ENCODE data around the gene AP3M1.

AP3M1 gene

DNA sequence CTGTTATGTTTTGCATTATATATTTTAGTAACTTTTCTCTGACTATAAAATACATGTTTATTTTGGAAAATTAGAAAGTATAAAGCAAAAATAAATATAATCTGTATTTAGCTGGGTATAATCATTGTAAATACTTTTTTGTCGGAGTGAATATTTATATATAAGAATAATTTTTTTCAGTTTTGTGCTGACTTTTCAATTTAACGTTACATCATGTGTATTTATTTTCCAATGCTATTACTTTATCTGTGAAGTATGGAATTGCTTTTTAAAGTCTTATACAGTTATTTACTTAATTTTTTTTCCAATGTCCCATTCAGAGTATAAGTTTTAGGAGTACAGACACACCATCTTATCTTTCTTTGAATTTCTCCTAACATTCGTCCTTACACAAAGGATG lies 15.2 kb downstream of the AP3M1 start:
- Histone ChIP-seq H3K36me3 (ENCODE audit: control insufficient read depth in 1 of 2, insufficient read depth in 2 of 2, low read depth in 1 of 2, low read length in 2 of 2) (peaks cover 24 to 72% of the 10 kb centered on the region in 2 experiments), H3K4me1 (ENCODE audit: control insufficient read depth, insufficient read depth, low read depth, low read length) (no peaks in the 10 kb centered on the region)

DNA sequence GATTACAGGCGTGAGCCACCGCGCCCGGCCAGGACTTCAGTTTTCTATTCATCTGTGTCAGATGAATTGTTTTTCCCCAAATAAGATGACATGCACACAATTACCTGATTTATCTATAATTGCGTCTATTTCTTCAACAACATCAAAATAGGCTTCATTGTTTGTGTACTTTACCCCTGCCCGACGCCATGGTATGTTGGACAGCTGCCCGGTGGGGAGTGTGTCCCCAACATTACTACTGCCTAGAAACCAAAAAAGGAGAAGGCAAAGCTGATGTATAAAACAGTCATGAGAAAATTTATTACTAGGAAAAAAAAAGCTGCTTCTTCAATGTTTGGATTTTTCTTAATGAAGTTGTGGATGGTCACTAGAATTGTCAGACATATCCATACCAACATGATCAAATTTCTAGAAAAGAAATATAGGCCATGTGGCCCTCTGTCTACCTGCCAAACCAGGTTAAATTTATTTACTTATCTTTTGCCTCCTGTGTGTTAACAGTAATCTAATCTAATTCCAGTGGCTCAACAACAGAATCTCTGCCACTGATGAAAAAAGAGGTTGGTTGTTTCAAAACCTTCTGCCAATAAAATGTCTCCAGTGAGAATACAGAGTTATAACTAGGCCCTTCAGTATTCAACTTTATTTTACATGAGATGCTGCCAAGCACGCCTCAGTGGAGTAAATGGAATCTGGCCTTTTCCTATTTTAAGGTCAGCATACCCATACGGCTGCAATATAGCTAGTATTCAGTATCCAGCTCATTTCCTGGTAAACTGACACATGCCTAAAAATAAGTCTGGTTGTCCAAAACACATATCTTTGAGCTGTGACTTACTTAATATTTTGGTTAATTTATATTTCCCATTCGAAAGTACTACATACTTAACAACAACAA lies 16.5 kb downstream of the AP3M1 start:
- Histone ChIP-seq H3K36me3 (ENCODE audit: control insufficient read depth in 1 of 2, insufficient read depth in 2 of 2, low read depth in 1 of 2, low read length in 2 of 2) (peaks cover 19 to 84% of the 10 kb centered on the region in 2 experiments), H2BK15ac (ENCODE audit: low read depth, poor library complexity, severe bottlenecking) (no peak overlapping the region), H3K79me1 (replicated peaks; ENCODE audit: low read length, poor library complexity, severe bottlenecking) (peaks cover 13% of the 10 kb centered on the region), H3K9me3 (ENCODE audit: control insufficient read depth, low read length) (no peaks in the 10 kb centered on the region), H2BK12ac (ENCODE audit: low read length in 2 of 2) (no peak overlapping the region), H2BK5ac (ENCODE audit: low read depth, low read length, poor library complexity, severe bottlenecking) (no peak overlapping the region), H4K8ac (ENCODE audit: low read length) (no peak overlapping the region), H3K27me3 (ENCODE audit: control insufficient read depth in 1 of 2, insufficient read depth in 1 of 2, low read length in 2 of 2) (no peaks in the 10 kb centered on the region), H3K4me3 (ENCODE audit: insufficient read depth in 1 of 2, low read depth in 1 of 2, low read length in 2 of 2) (no peak overlapping the region), H3K14ac (ENCODE audit: low read length in 2 of 2) (no peak overlapping the region), H3K4me1 (ENCODE audit: control insufficient read depth, insufficient read depth, low read depth, low read length) (no peaks in the 10 kb centered on the region), H2AK5ac (ENCODE audit: low read length, severe bottlenecking) (no peak overlapping the region), H3K4ac (ENCODE audit: low read depth in 1 of 2, low read length in 2 of 2) (no peak overlapping the region), H3K4me2 (ENCODE audit: low read length, poor library complexity, severe bottlenecking) (no peak overlapping the region), H3K27ac (ENCODE audit: low read length, poor library complexity, severe bottlenecking) (no peak overlapping the region), H3K9ac (ENCODE audit: low read length) (no peak overlapping the region), H3K18ac (ENCODE audit: low read depth in 1 of 2, low read length in 2 of 2) (no peak overlapping the region), H2BK120ac (ENCODE audit: low read depth, low read length) (no peak overlapping the region), H3K23ac (ENCODE audit: low read length in 2 of 2) (no peak overlapping the region), H4K91ac (ENCODE audit: low read length) (no peak overlapping the region), H2AFZ (ENCODE audit: low read depth, low read length) (no peak overlapping the region)
- DNase-seq: no peak
- 96% methylated on average over 7 of the region's 11 CpGs for WGBS

More for the DNA sequence above, 15.2 kb downstream of the AP3M1 start:
- H4K91ac ChIP-seq (ENCODE audit: low read length): no peak overlapping the region
- H3K4ac ChIP-seq (ENCODE audit: low read depth in 1 of 2, low read length in 2 of 2): no peak overlapping the region
- no peak for DNase-seq
- no peak overlapping the region for H2AK5ac ChIP-seq (ENCODE audit: low read length, severe bottlenecking)
- 100% methylated on average over 1 of the region's 3 CpGs for WGBS
- no peak overlapping the region for H2BK120ac ChIP-seq (ENCODE audit: low read depth, low read length)
- H3K9me3 ChIP-seq (ENCODE audit: control insufficient read depth, low read length): no peaks in the 10 kb centered on the region
- no peak overlapping the region for H2BK12ac ChIP-seq (ENCODE audit: low read length in 2 of 2)
- H3K4me3 ChIP-seq (ENCODE audit: insufficient read depth in 1 of 2, low read depth in 1 of 2, low read length in 2 of 2): no peak overlapping the region
- no peak overlapping the region for H2AFZ ChIP-seq (ENCODE audit: low read depth, low read length)
- no peak overlapping the region for H2BK15ac ChIP-seq (ENCODE audit: low read depth, poor library complexity, severe bottlenecking)
- no peak overlapping the region for H3K14ac ChIP-seq (ENCODE audit: low read length in 2 of 2)
- no peaks in the 10 kb centered on the region for H3K27me3 ChIP-seq (ENCODE audit: control insufficient read depth in 1 of 2, insufficient read depth in 1 of 2, low read length in 2 of 2)
- H3K4me2 ChIP-seq (ENCODE audit: low read length, poor library complexity, severe bottlenecking): no peak overlapping the region
- H4K8ac ChIP-seq (ENCODE audit: low read length): no peak overlapping the region
- no peak overlapping the region for H2BK5ac ChIP-seq (ENCODE audit: low read depth, low read length, poor library complexity, severe bottlenecking)
- H3K27ac ChIP-seq (ENCODE audit: low read length, poor library complexity, severe bottlenecking): no peak overlapping the region
- H3K18ac ChIP-seq (ENCODE audit: low read depth in 1 of 2, low read length in 2 of 2): no peak overlapping the region
- no peak overlapping the region for H3K9ac ChIP-seq (ENCODE audit: low read length)
- H3K79me1 ChIP-seq (replicated peaks; ENCODE audit: low read length, poor library complexity, severe bottlenecking): peaks cover 18% of the 10 kb centered on the region
- no peak overlapping the region for H3K23ac ChIP-seq (ENCODE audit: low read length in 2 of 2)

DNA sequence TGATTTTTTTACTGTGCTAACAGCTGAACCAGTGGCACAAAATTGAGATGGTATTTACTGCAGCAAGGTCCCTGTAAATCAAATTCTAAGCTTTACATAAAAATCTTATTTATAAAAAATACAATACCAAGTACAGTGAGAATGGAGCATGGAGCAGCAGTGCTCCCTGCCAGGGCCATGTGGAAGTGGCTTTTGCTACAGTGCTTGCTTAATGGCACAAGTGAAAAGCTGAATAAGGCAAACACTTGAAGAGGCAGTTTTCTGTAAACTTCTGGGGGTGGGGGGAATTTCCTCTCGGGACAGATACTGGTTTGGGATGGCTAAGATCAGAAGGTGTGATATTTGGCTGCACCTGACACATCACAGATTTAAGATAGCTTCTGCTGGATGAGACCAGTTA lies 27.5 kb downstream of the AP3M1 start:
- Histone ChIP-seq H2BK15ac (ENCODE audit: low read depth, poor library complexity, severe bottlenecking) (no peak overlapping the region), H3K4me2 (ENCODE audit: low read length, poor library complexity, severe bottlenecking) (no peak overlapping the region), H3K4me3 (ENCODE audit: insufficient read depth in 1 of 2, low read depth in 1 of 2, low read length in 2 of 2) (no peak overlapping the region), H3K79me1 (replicated peaks; ENCODE audit: low read length, poor library complexity, severe bottlenecking) (peaks cover 2% of the 10 kb centered on the region), H3K18ac (ENCODE audit: low read depth in 1 of 2, low read length in 2 of 2) (no peak overlapping the region), H2BK12ac (ENCODE audit: low read length in 2 of 2) (no peak overlapping the region), H4K8ac (ENCODE audit: low read length) (no peak overlapping the region), H3K23ac (ENCODE audit: low read length in 2 of 2) (no peak overlapping the region), H3K4ac (ENCODE audit: low read depth in 1 of 2, low read length in 2 of 2) (no peak overlapping the region), H4K91ac (ENCODE audit: low read length) (no peak overlapping the region), H3K4me1 (ENCODE audit: control insufficient read depth, insufficient read depth, low read depth, low read length) (peaks cover 2% of the 10 kb centered on the region), H2AK5ac (ENCODE audit: low read length, severe bottlenecking) (no peak overlapping the region), H3K14ac (ENCODE audit: low read length in 2 of 2) (no peak overlapping the region), H2AFZ (ENCODE audit: low read depth, low read length) (no peak overlapping the region), H3K9me3 (ENCODE audit: control insufficient read depth, low read length) (no peaks in the 10 kb centered on the region), H3K27ac (ENCODE audit: low read length, poor library complexity, severe bottlenecking) (no peak overlapping the region), H2BK120ac (ENCODE audit: low read depth, low read length) (no peak overlapping the region), H3K36me3 (ENCODE audit: control insufficient read depth in 1 of 2, insufficient read depth in 2 of 2, low read depth in 1 of 2, low read length in 2 of 2) (peaks cover 19 to 93% of the 10 kb centered on the region in 2 experiments), H3K9ac (ENCODE audit: low read length) (no peak overlapping the region), H3K27me3 (ENCODE audit: control insufficient read depth in 1 of 2, insufficient read depth in 1 of 2, low read length in 2 of 2) (no peaks in the 10 kb centered on the region), H2BK5ac (ENCODE audit: low read depth, low read length, poor library complexity, severe bottlenecking) (no peak overlapping the region)
- no peak for DNase-seq
- WGBS: 0% methylated on average over 1 of the region's 1 CpG

DNA sequence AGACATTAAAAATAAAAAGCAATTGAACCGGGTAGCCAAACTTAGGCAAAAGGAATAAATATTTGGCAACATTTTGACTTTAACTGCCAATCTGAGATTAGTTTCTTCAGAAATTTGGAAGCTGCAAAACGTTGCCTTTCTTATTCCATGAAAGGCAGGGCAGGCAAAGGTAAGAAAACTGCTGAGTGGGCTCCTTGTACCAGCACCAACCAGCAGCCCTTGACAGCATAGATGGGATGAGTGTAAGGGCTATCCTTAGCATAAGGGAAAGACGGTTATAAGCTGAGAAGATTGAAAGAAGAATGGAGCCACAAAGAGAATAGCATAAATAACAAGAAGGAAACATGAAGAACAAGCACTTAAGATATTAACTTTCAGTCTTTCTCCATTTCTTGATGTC lies 28.6 kb downstream of the AP3M1 start:
- DNase-seq: no peak
- H3K18ac ChIP-seq (ENCODE audit: low read depth in 1 of 2, low read length in 2 of 2): no peak overlapping the region
- H3K23ac ChIP-seq (ENCODE audit: low read length in 2 of 2): no peak overlapping the region
- 76% methylated on average over 2 of the region's 3 CpGs for WGBS
- no peak overlapping the region for H3K27ac ChIP-seq (ENCODE audit: low read length, poor library complexity, severe bottlenecking)
- no peaks in the 10 kb centered on the region for H3K27me3 ChIP-seq (ENCODE audit: control insufficient read depth in 1 of 2, insufficient read depth in 1 of 2, low read length in 2 of 2)
- no peak overlapping the region for H3K4ac ChIP-seq (ENCODE audit: low read depth in 1 of 2, low read length in 2 of 2)
- peaks cover 2% of the 10 kb centered on the region for H3K4me1 ChIP-seq (ENCODE audit: control insufficient read depth, insufficient read depth, low read depth, low read length)
- no peak overlapping the region for H2BK15ac ChIP-seq (ENCODE audit: low read depth, poor library complexity, severe bottlenecking)
- no peaks in the 10 kb centered on the region for H3K9me3 ChIP-seq (ENCODE audit: control insufficient read depth, low read length)
- H2AFZ ChIP-seq (ENCODE audit: low read depth, low read length): no peak overlapping the region
- no peak overlapping the region for H4K8ac ChIP-seq (ENCODE audit: low read length)
- no peak overlapping the region for H4K91ac ChIP-seq (ENCODE audit: low read length)
- H2BK120ac ChIP-seq (ENCODE audit: low read depth, low read length): no peak overlapping the region
- no peak overlapping the region for H2BK5ac ChIP-seq (ENCODE audit: low read depth, low read length, poor library complexity, severe bottlenecking)
- peaks cover 2% of the 10 kb centered on the region for H3K79me1 ChIP-seq (replicated peaks; ENCODE audit: low read length, poor library complexity, severe bottlenecking)
- peaks cover 27 to 95% of the 10 kb centered on the region in 2 experiments for H3K36me3 ChIP-seq (ENCODE audit: control insufficient read depth in 1 of 2, insufficient read depth in 2 of 2, low read depth in 1 of 2, low read length in 2 of 2)
- no peak overlapping the region for H3K14ac ChIP-seq (ENCODE audit: low read length in 2 of 2)
- no peak overlapping the region for H2AK5ac ChIP-seq (ENCODE audit: low read length, severe bottlenecking)
- H3K9ac ChIP-seq (ENCODE audit: low read length): no peak overlapping the region
- H3K4me3 ChIP-seq (ENCODE audit: insufficient read depth in 1 of 2, low read depth in 1 of 2, low read length in 2 of 2): no peak overlapping the region
- H3K4me2 ChIP-seq (ENCODE audit: low read length, poor library complexity, severe bottlenecking): no peak overlapping the region
- no peak overlapping the region for H2BK12ac ChIP-seq (ENCODE audit: low read length in 2 of 2)

All from mesenchymal stem cell (in vitro differentiated cells and primary cell).